Measurements from ENCODE around the gene SERPINE2. TPM values are rescaled to one million over a fixed set of nuclear protein-coding genes. Genes with fewer than 3 reads are reported as not detected.

The SERPINE2 gene
- total and polyA plus RNA-seq, 2 donors (not counting 3 experiments of a cell fraction or from before 2014, with no cell fraction given): 4.0 to 8.8 TPM

DNA sequence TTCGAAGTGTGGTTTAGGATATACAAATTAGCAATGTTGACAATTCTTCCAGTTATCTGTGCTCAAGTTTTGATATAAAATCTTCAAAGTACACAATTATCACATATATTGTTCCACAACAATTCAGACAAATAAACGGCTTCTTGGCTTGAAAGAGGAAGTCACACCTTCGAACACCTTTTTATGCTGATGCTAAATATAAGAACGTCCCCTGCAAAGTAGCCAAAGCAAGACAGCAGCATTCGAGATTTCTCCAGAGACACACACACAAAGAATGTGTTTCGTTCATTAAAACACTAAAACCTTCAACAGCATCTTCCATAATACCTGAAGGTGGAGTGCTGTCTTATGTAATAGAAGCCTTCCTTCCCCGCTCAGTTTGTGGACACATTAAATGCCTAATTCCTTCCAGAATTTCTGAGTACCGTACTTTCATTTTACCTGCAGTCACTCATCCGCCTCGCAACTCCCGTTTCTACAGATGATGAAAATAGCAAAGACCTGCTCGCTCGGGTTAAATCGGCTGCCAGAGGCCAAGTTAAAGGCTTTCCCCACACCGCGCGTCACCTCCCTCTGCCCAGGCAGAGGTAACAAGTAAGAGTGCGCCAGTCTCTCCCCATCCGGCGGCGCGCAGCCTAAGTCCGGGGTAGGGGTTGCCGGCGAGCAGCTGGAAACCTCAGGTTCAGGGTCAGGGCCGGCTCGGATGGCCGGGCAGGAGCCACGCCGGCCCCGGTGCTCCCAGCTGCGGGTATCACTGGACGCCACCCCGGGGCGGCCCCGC, 847 bp downstream of the SERPINE2 start:
- Histone ChIP-seq H3K27ac (ENCODE audit: insufficient read depth, low read depth, low read length) (no peak overlapping the region), H3K9me1 (replicated peaks; ENCODE audit: control insufficient read depth, extremely low read depth, insufficient read depth, low read length) (no peaks in the 10 kb centered on the region), H3K27me3 (ENCODE audit: control insufficient read depth in 2 of 2, insufficient read depth in 2 of 2, low read length in 2 of 2) (peaks cover 24 to 41% of the 10 kb centered on the region in 2 experiments), H3K4me3 (replicated peaks in 1 of 3; ENCODE audit: insufficient read depth in 1 of 3, low read depth in 1 of 3, low read length in 3 of 3) (peak overlapping the region; percentile 25 to 73 (median 41)), H3K4me2 (ENCODE audit: insufficient read depth, low read length) (peak overlapping the region; percentile 71), H2AFZ (ENCODE audit: low read depth, low read length) (peak overlapping the region; percentile 79), H3K36me3 (ENCODE audit: control insufficient read depth in 2 of 2, extremely low read depth in 1 of 2, insufficient read depth in 2 of 2, low read length in 2 of 2) (no peaks in the 10 kb centered on the region), H3K79me2 (ENCODE audit: control insufficient read depth, insufficient read depth, low read length) (no peaks in the 10 kb centered on the region), H3K4me1 (ENCODE audit: control insufficient read depth, extremely low read depth, insufficient read depth, low read length) (peaks cover 6% of the 10 kb centered on the region), H4K20me1 (replicated peaks; ENCODE audit: control insufficient read depth, extremely low read depth, insufficient read depth, low read length) (no peaks in the 10 kb centered on the region), H3K9me3 (replicated peaks; ENCODE audit: control insufficient read depth, insufficient read depth, low read length) (no peaks in the 10 kb centered on the region), H3K9ac (replicated peaks; ENCODE audit: extremely low read depth, insufficient read depth, low read length) (no peak overlapping the region)
- FAIRE-seq (peak; percentile 4), DNase-seq (ENCODE audit: low read depth, low spot score) (peak; percentile 16)
- TF ChIP-seq, protein P1, sequence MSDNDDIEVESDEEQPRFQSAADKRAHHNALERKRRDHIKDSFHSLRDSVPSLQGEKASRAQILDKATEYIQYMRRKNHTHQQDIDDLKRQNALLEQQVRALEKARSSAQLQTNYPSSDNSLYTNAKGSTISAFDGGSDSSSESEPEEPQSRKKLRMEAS (IDR thresholded peaks at IDR 0.05; ENCODE audit: insufficient read depth, insufficient read length): no peak
- TF ChIP-seq GATA2 (IDR thresholded peaks at IDR 0.05; ENCODE audit: insufficient read depth, insufficient read length, low read depth, low read length): no peak
- no peak for TF ChIP-seq POLR2AphosphoS5 (IDR thresholded peaks at IDR 0.05; ENCODE audit: insufficient read depth, low read depth, low read length)
- no peak for TF ChIP-seq FOS (IDR thresholded peaks at IDR 0.05; ENCODE audit: borderline replicate concordance, insufficient read depth, low read length)
- no peak for TF ChIP-seq EZH2 (IDR thresholded peaks at IDR 0.05; ENCODE audit: borderline replicate concordance, low read depth, low read length, severe bottlenecking)
- TF ChIP-seq JUN (IDR thresholded peaks at IDR 0.05; ENCODE audit: borderline replicate concordance, insufficient read depth, insufficient read length, low read depth): no peak
- intact Hi-C loops (cut with micrococcal nuclease): loop anchor here (1.0 to 5.0 kb wide), 4 partner anchors 45 to 137 kb away; no protein-coding TSS in a partner anchor
- dilution Hi-C loops (cut with MboI; ENCODE audit: extremely low pct_ligation_motif_present, low sequenced_read_pairs): no loop called here
- BruUV-seq (replicated peaks): TSS peak; percentile 25
- ChIA-PET CTCF (interaction anchor here (0.6 to 2.3 kb wide), 5 partner anchors 43 to 245 kb away, joined by 3 to 22 read pairs (median 9); no protein-coding TSS in a partner anchor), POLR2A (no interaction called here)

Measured in endothelial cell of umbilical vein (primary cell).